ENCODE measurements around the gene ZC3HAV1.
"Not testable (repeated sequence)": the region's sequence is repeated elsewhere in the genome, so short reads cannot be mapped to it uniquely, and the experiment has no call there.

Gene ZC3HAV1

DNA sequence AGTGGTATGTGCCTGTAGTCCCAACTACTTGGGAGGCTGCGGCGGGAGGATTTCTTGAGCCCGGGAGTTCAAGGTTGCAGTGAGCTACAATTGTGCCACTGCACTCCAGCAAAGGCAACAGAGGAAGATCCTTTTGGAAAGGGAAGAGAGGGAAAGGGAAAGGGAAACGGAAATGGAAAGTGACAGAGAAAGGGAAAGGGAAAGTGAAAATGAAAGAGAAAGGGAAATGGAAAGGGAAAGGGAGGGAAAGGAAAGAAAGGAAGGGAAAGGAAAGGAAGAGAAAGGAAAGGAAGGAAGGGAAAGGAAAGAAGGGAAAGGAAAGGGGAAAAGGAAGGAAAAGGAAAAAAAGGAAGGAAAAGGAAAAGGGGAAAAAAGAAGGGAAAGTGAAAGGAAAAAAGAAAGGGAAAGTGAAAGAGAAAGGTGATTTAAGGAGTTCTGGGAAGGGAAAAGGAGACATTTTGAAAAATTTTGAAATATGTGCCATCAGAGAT, 2.3 kb upstream of the ZC3HAV1 start:
- no peak for DNase-seq

DNA sequence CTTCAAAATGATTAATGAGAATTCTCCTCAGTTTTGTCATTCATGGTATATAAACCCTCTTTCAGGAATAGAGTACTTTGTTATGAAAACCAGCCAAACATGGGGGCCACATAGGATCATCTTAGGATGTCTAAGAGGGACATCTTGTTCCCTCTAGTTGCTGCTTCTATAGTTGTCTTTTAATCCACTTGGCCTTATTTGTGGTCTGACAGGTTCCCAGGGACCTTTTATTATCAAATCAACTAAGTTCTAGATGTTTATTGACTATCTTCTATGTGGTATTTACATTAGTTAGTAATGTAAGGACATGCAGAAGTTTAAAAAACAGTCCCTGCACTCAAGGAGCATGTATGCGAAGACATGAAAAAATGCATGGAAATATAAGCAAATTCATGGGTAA, 1.6 kb upstream of the ZC3HAV1 start:
- no peak for DNase-seq

DNA sequence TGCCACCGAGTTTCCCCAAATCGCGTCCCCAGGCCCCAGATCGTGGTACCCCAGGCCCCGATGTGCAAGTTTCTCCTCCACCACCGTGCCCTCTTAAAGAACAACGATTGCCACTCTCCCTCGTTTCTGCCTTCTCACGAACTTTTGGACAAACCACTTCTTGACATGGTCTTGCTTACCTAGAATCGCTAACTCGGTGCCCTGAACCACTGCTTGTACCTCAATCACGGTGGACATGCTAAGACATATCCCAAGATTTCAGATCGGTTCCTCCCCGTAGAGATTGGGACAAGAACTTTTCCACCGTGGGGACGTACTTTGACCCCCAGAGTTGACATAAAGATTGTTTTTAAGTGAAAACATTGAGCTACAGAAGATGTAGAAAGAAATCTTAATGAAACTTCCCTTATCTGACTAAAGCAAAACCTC, 477 bp upstream of the ZC3HAV1 start:
- DNase-seq, result no peak

DNA sequence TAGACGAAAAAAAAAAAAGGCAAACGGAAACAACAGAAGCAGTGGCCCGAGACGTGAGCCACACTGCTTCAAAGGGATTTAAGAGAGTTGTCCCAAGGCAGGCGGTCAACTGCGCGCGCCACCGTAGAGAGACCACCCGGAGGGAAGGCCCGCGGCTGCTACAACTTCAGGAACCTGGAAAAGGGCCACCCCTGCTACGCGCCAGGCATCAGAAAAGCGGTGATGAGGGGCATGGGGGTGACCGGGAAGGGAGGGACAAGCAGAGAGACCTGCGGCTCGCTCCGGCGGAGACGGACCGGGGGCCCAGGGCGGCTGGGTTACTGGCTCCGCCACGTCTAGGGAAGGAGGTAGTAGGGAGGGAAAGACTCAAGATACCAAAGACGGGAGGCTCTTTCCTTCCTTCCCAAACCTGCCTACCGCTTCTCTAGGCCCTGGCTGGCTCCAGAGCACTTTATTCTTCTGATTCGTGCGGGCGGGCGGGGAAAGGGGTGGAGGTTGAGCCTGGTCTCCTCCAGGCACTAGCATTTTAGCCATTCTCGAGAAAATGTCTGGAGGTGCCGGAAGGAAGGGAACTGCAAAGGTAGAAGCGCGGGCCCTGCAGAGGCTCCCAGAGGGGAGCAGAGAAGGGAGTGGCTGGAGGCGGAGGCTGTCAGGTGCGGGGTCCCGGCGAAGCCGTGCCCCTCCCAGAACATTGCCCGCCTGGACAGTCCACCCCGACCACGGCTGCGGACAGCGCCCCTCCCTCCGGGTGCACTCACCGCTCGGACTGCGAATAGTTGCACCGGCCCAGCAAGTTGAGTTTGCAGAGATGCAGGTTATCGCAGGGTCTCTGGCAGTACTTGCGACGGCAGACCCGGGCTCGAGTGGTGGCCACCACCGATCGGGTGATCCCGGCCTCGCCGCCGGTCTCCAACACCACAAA, 993 bp downstream of the ZC3HAV1 start:
- peak; percentile 34 for DNase-seq

DNA sequence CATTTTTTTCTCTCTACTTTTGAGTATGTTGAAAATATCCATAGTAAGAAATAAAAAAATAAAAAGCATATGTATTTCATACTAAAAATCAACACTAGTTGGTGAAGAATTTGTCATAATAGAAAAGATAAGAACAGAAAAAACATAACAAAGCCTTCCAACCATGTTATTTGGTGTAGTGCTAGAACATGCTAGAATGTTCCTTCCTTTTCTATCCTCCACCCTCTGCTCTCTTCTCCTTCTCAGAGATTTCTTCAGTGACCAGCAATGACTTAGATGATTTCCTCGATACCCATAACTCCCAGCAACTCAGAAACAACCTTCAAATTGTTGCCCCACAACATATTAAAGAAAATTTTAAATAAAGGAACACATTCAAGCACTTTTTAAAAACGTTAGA, 2.6 kb downstream of the ZC3HAV1 start:
- no peak for DNase-seq

DNA sequence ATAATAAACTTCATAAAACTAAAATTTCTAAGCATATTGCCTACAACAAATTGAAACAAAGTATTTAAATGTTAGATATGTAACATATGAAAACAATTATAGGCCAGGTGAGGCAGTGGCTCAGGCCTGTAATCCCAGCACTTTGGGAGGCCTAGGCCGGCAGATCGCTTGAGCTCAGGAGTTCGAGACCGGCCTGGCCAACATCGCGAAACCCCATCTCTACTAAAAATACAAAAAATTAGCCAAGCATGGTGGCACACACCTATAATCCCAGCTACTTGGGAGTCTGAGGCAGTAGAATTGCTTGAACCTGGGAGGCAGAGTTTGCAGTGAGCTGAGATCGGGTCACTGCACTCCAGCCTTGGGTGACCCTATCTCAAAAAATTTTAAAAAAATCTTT, 3.3 kb downstream of the ZC3HAV1 start:
- DNase-seq, result not testable (repeated sequence)

DNA sequence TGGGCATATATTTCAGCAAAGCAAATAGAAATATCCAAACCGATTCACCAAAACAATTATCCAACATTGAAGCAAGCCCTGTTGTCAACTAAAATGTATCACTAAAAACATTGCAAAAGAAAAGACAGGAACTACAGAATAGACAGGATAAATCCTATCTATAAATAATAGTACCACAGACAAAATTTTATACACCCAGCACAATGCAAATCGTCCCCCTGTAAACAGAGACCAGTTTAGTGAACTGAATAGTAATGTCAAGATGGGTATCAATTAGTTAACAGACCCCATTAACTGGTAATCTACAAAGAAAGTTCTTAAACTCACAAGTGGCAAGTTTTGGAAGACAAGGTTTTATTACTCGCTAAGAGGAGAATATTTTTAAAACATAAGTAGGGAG, 4.0 kb downstream of the ZC3HAV1 start:
- DNase-seq, result no peak

DNA sequence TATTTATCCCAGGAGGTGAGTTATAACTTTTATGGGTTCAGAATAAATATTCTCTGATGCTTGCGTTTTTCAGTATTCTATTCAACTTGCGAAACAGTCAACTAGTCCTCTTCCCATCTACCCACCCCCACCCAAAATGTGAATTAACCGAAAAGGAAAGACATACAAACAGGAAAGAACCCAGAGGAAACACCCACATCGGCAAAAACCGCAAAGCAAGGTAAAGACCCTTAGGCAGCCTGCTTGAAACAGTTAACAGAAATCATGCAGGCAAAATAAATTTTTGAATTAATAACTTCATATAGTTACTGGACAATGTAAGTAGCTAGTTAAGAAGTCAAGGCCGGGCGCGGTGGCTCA, 5.4 kb downstream of the ZC3HAV1 start:
- DNase-seq, result no peak

DNA sequence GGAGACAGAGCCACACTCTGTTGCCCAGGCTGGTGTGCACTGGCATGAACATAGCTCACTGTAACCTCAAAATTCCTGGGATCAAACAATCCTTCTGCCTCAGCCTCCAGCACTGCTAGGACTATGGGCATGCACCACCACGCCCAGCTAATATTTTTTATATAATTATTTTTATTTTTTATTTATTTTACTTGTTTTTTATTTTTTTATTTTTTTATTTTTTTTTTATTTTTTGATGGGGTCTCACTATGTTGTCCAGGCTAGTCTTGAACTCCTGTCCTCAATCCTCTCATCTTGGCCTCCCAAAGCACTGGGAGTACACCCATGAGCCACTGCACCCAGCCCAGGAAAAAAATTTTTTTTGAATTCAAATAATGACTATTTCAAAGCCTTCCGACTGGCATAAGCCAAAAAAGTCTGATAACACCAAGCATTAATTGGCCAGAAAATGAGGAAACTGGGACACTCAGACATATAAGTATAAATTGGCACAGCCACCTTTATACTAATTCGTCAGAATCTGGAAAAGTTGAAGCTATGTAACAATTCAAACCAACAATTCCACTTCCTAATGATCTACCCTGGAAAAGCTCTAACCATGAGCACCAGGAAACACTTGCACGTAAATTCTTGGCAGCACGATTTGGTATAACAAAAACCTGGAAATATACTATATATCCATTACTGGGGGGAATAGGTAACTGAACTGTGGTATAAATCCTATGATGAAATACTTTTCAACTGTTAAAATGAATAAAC, 6.3 kb downstream of the ZC3HAV1 start:
- no peak for DNase-seq

DNA sequence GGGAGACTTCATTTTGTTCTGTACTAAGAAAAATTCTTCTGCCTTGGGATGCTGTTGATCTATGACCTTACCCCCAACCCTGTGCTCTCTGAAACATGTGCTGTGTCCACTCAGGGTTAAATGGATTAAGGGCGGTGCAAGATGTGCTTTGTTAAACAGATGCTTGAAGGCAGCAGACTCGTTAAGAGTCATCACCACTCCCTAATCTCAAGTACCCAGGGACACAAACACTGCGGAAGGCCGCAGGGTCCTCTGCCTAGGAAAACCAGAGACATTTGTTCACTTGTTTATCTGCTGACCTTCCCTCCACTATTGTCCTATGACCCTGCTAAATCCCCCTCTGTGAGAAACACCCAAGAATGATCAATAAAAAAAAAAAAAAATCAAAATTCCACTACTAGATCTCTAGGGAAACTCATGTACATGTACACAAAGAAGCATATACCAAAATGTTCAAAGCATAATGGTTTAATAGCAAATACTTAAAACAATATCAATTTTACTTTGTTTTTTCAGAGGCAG, 7.8 kb downstream of the ZC3HAV1 start:
- not testable (repeated sequence) for DNase-seq

DNA sequence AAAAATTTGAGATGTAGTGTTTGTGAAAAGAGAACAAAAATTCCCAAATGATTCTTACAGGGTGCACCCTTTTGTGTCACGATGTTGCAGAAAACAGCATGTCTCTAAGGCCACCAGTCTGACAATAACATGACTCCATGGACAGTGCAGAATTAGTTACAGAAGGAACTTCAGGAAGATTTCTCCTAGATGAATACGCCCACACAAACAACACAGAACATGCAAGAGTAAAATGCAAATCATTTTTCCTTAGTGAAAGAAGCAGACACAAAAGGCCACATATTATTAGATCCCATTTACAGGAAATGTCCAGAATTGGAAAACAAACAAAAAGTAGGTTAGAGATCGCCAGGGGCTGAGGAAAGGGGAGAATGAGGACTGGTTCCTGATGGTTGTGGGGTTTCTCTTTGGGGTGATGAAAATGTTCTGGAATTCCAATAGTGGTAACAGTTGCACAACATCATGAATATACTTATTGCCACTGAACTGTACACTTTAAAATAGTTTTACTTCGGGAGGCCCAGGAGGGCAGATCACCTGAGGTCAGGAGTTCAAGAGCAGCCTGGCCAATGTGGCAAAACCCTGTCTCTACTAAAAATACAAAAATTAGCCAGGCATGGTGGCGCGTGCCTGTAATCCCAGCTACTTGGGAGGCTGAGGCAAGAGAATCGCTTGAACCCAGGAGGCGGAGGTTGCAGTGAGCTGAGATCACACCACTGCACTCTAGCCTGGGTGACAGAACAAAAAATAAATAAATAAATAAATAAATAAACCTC, 10.2 kb downstream of the ZC3HAV1 start:
- DNase-seq, result no peak

DNA sequence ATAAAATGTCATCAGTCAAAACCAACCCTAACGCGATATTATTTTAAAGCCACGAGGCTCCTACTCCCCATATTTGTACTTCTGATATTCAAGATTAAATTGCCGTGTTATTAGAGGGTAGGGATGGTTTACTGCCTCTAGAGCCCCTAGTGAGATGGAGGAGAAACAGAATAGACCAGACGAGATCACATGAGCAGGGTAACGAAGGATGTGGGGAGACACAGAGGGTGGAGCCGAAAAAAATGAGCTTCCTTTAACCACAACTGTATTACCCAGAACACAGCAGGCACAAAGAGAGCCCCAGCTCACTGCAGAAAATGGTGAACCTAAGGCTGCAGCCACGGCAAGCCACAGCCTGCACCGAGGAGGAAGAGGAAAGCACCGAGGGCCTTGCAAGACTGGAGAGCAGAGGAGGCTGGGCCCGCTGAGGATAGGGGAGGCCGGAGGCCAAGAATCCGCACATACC, 14.3 kb downstream of the ZC3HAV1 start:
- peak; percentile 71 for DNase-seq

DNA sequence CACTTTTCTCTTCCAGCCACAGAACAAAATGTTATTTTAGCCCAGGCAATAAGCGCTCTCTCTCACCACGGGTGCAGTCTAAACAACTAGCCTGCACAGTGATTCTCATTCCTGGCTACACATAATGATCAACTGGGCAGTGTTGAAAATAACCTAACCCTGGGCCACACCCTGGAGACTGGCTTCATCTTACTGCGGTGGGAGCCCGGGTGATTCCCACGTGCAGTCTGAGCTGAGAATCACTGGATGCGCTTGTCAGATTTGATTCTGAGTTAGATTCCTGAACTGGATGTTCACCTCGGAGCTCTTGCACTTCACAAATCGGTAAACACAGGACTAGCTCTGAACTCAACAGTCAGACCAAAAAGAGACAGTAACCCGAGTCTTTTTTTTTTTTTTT, 14.9 kb downstream of the ZC3HAV1 start:
- no peak for DNase-seq

DNA sequence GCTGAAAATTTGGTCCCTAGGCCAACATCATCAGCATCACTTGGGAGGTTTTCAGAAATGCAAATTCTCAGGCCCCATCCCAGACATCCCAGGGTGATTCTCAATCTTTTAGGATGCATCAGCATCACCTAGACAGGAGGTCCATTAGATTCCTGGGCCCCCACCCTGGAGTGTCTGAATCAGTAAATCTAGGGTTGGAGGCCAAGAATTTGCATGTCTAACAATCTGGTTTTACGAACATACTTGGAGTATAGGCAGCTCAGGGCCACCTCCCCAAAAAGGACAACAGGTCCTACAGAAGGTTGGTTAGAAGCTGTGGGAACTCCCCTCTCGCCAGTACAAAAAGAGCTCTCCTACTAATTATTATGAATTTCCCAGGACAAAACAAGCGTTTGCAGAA, 15.5 kb downstream of the ZC3HAV1 start:
- no peak for DNase-seq

DNA sequence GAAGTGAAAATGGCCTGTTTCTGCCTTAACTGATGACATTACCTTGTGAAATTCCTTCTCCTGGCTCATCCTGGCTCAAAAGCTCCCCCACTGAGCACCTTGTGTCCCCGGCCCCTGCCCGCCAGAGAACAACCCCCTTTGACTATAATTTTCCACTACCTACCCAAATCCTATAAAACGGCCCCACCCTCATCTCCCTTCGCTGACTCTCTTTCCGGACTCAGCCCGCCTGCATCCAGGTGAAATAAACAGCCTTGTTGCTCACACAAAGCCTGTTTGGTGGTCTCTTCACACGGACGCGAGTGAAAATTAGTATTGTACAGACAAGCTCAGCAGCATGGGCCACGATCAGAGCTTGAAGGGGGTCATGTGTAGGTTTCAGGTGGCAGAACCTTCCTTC, 16.0 kb downstream of the ZC3HAV1 start:
- DNase-seq, result peak; percentile 34

DNA sequence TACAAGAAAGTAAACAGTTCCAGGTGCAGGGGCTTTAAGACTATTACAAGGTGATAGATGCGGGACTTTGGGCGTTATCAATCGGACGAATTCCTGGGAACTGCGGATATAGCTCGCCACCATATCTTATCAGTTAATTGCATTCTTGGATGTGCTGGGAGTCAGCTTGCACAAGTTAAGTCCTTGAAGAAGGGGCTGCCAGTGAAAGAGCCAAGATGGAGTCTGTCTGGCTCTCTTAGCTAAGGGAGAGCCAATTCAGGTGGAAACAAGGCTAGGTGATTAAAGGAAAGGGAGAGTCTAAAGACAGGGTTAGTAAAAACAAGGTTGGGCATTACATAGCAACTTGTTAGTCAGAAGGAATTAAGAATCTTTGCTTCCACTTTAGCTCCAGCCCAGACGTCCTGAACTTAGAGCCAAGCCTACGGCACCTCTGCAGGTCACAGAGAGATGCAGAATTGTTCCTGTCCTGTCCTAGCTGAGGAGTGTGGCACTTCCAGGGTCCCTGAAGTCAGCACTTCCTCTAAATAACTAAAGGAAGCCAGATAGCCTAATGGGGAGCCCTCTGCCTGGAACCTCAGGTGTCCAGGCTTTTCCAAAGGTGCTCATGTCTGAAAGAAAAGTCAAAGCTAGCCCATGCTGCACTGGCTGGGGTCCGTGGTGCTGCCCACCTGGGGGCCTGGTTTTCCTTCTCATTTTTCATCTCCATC, 17.3 kb downstream of the ZC3HAV1 start:
- DNase-seq, result no peak

DNA sequence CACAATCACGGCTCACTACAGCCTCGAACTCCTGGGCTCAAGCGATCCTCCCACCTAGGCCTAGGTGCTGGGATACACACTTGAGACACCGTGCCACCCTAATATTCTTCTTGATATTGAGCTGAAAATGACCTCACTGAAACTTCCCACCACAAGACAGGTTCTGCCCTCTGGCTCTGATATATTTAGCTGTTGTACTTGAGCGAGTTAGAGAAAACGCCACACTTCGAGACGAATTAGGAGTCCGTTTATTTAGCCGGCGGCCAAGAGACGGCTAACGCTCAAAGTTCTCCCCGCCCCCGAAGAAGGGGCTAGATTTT, 17.9 kb downstream of the ZC3HAV1 start:
- DNase-seq, result no peak

DNA sequence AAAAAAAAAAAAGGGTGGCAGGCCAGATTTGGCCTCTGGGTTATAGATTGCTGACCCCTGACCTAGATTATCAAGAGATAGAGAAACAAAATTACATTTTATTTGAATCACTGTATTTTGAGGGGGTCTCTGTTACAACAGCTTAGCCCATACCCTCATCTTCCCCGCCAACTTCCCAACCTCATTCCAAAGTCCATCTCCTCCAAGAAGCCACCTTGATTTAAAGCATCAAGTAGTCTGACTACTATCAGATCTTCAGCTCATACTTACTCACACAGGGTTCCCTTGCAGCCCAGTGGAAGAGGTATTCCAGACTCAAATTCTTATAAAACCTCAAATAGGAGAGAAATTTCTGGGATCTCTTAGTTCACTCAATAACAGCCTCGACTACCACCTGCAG, 20.4 kb downstream of the ZC3HAV1 start:
- no peak for DNase-seq

DNA sequence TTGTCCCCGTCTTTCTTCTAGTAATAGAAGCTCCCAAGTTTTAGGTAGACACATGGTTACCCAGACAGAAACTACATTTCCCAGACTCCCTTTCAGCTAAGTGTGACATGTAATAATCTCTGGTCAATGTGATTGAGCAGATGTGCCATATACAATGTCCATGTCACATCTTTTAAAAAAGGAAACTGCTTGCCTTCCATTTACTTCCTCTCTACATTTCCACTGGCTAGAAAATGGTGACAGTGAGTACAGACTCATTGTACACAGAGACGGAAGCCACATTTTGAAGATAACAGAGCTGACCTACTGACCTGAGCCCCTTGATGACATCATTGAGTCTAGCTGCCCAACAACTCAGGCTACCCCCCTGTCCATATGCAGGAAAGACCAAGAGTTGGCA, 21.3 kb downstream of the ZC3HAV1 start:
- DNase-seq, result no peak

DNA sequence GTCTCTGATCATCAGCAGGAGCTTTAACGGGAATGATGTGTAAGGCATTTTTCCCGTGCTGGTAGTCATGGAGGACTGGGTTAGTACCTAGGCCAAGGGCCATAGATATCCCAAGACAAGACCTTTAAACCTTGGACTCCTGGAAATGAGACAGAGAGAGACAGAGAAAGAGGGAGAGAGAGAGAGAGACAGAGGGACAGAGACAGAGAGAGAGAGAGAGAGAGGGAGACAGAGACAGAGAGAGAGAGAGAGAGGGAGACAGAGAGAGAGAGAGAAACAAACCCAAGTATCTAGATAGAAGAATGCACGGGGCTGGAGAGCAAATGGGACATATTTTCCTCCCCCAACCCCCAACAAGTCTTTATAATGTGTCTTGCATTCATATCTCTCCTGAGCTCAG, 22.3 kb downstream of the ZC3HAV1 start:
- no peak for DNase-seq

DNA sequence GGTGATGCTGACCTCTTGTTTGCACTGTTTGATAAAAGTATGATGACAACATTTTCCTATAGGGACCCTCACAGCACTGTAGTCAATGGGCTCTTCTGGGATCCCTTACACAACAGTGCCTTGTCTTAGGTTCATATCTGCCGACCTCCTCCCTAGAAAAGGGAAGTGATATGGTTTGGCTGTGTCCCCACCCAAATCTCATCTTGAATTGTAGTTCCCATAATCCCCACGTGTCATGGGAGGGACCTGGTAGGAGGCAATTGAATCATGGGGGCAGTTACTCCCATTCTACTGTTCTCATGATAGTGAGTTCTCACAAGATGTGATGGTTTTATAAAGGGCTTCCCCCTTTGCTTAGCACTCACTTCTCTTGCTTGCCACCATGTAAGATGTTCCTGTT, 23.1 kb downstream of the ZC3HAV1 start:
- no peak for DNase-seq

DNA sequence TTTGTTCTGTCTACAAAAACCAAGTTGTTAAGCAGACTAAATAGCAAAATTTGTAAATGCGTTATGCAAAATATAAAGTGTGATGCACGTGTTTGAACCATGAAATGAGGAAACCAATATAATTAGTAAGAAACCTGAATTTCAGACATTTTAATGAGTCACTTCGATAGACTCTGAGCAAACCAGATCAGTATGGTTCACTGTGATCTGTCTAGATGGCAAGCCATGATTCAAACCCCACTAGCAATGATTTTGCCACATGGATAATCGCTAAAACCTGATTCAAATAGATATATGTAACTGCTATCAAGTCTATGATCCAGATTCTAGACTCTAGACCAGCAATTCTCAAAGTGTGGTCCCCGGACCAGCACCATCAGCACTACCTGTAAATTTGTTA, 24.8 kb downstream of the ZC3HAV1 start:
- no peak for DNase-seq
